Measurements from ENCODE around the gene REX1BD. TPM values are rescaled to one million over a fixed set of nuclear protein-coding genes. Genes with fewer than 3 reads are reported as not detected.

The REX1BD gene
- total and polyA plus RNA-seq, 4 donors, result 25.9 to 71.9 (median 51.4) TPM

GRCh38 chr19:18562086-18562485 is 26.5 kb upstream of the REX1BD start:
- WGBS, result 79% methylated on average over 14 of the region's 14 CpGs
- no peak overlapping the region for H3K4me3 ChIP-seq (ENCODE audit: low read depth in 1 of 3, low read length in 3 of 3)
- no peak for DNase-seq (ENCODE audit: low spot score)
- no peaks in the 10 kb centered on the region for H3K9me3 ChIP-seq (ENCODE audit: control insufficient read depth in 4 of 4, low read length in 3 of 4)
- no peak overlapping the region for H3K9ac ChIP-seq (ENCODE audit: low read depth in 1 of 2, low read length in 2 of 2)
- peaks cover 2 to 13% (median 7%) of the 10 kb centered on the region in 4 donors for H3K4me1 ChIP-seq (ENCODE audit: control insufficient read depth in 4 of 4, insufficient read depth in 4 of 4, low read length in 3 of 4)
- no peaks in the 10 kb centered on the region for H3K27me3 ChIP-seq (ENCODE audit: control insufficient read depth in 4 of 4, insufficient read depth in 4 of 4, low read length in 3 of 4)
- peaks cover 4 to 30% (median 13%) of the 10 kb centered on the region in 4 donors for H3K36me3 ChIP-seq (ENCODE audit: control insufficient read depth in 4 of 4, insufficient read depth in 3 of 4, low read depth in 1 of 4, low read length in 3 of 4)
- TF ChIP-seq NR2F2 (IDR thresholded peaks at IDR 0.05) (peak; percentile 19), EGR1 (IDR thresholded peaks at IDR 0.05; ENCODE audit: low read depth in 2 of 2) (no peak)
- H3K27ac ChIP-seq (ENCODE audit: low read depth in 1 of 2, low read length in 2 of 2), result peak overlapping the region; percentile 68 to 71

GRCh38 chr19:18566953-18567352 is 21.6 kb upstream of the REX1BD start:
- no peaks in the 10 kb centered on the region for H3K27me3 ChIP-seq (ENCODE audit: control insufficient read depth in 4 of 4, insufficient read depth in 4 of 4, low read length in 3 of 4)
- no peak overlapping the region for H3K27ac ChIP-seq (ENCODE audit: low read depth in 1 of 2, low read length in 2 of 2)
- no peaks in the 10 kb centered on the region for H3K9me3 ChIP-seq (ENCODE audit: control insufficient read depth in 4 of 4, low read length in 3 of 4)
- TF ChIP-seq GABPA (IDR thresholded peaks at IDR 0.05 in 1 of 2, conservative IDR thresholded peaks at IDR 0.05 in 1 of 2) (no peak), TAF1 (conservative IDR thresholded peaks at IDR 0.05) (no peak), FOXA1 (IDR thresholded peaks at IDR 0.05) (no peak), CTCF (IDR thresholded peaks at IDR 0.05; ENCODE audit: low read depth, low read length, missing input control) (no peak), EGR1 (IDR thresholded peaks at IDR 0.05; ENCODE audit: low read depth in 2 of 2) (no peak), HNF4G (IDR thresholded peaks at IDR 0.05) (no peak), RXRA (IDR thresholded peaks at IDR 0.05) (no peak)
- H3K4me3 ChIP-seq (ENCODE audit: low read depth in 1 of 3, low read length in 3 of 3), result no peak overlapping the region
- H3K9ac ChIP-seq (ENCODE audit: low read depth in 1 of 2, low read length in 2 of 2), result no peak overlapping the region
- H3K36me3 ChIP-seq (ENCODE audit: control insufficient read depth in 4 of 4, insufficient read depth in 3 of 4, low read depth in 1 of 4, low read length in 3 of 4), result peaks cover 9 to 53% (median 21%) of the 10 kb centered on the region in 4 donors
- peaks cover 0 to 8% (median 4%) of the 10 kb centered on the region in 4 donors for H3K4me1 ChIP-seq (ENCODE audit: control insufficient read depth in 4 of 4, insufficient read depth in 4 of 4, low read length in 3 of 4)
- 96% methylated on average over 8 of the region's 8 CpGs for WGBS
- no peak for DNase-seq (ENCODE audit: low spot score)

- no peak overlapping the region for H3K27ac ChIP-seq (ENCODE audit: low read depth in 1 of 2, low read length in 2 of 2)
- TF ChIP-seq GABPA (IDR thresholded peaks at IDR 0.05 in 1 of 2, conservative IDR thresholded peaks at IDR 0.05 in 1 of 2) (no peak), HNF4A (conservative IDR thresholded peaks at IDR 0.05) (no peak), ATF3 (IDR thresholded peaks at IDR 0.05) (no peak), TAF1 (conservative IDR thresholded peaks at IDR 0.05) (no peak), NR2F2 (IDR thresholded peaks at IDR 0.05) (no peak), RXRA (IDR thresholded peaks at IDR 0.05) (no peak), EGR1 (IDR thresholded peaks at IDR 0.05; ENCODE audit: low read depth in 2 of 2) (no peak), SP1 (IDR thresholded peaks at IDR 0.05) (no peak), ZBTB33 (IDR thresholded peaks at IDR 0.05) (no peak), CTCF (IDR thresholded peaks at IDR 0.05; ENCODE audit: low read depth, low read length, missing input control) (no peak)
- H3K27me3 ChIP-seq (ENCODE audit: control insufficient read depth in 4 of 4, insufficient read depth in 4 of 4, low read length in 3 of 4), result no peaks in the 10 kb centered on the region
- 96% methylated on average over 15 of the region's 15 CpGs for WGBS
- H3K36me3 ChIP-seq (ENCODE audit: control insufficient read depth in 4 of 4, insufficient read depth in 3 of 4, low read depth in 1 of 4, low read length in 3 of 4), result peaks cover 10 to 47% (median 21%) of the 10 kb centered on the region in 4 donors
- no peak for DNase-seq (ENCODE audit: low spot score)
- no peak overlapping the region for H3K9ac ChIP-seq (ENCODE audit: low read depth in 1 of 2, low read length in 2 of 2)
- H3K9me3 ChIP-seq (ENCODE audit: control insufficient read depth in 4 of 4, low read length in 3 of 4), result no peaks in the 10 kb centered on the region
- peaks cover 4 to 20% (median 11%) of the 10 kb centered on the region in 4 donors for H3K4me1 ChIP-seq (ENCODE audit: control insufficient read depth in 4 of 4, insufficient read depth in 4 of 4, low read length in 3 of 4)
- no peak overlapping the region for H3K4me3 ChIP-seq (ENCODE audit: low read depth in 1 of 3, low read length in 3 of 3)
Observed at GRCh38 chr19:18568367-18568766, 20.2 kb upstream of the REX1BD start.

All from liver (tissue), 9 donors.